Measurements from ENCODE around the gene MX2.

Gene MX2

GRCh38 chr21:41442481-41443186 lies 80.8 kb downstream of the MX2 start:
- DNase-seq: no peak

GRCh38 chr21:41443562-41443961 lies 81.7 kb downstream of the MX2 start:
- no peak for DNase-seq

GRCh38 chr21:41444703-41445464 lies 83.1 kb downstream of the MX2 start:
- DNase-seq: no peak

GRCh38 chr21:41445465-41445862 lies 83.6 kb downstream of the MX2 start:
- no peak for DNase-seq

- no peak for DNase-seq
Measured at GRCh38 chr21:41446586-41446985, 84.8 kb downstream of the MX2 start.

GRCh38 chr21:41447356-41447755 lies 85.5 kb downstream of the MX2 start:
- no peak for DNase-seq

- DNase-seq: no peak
Measured at GRCh38 chr21:41449613-41450012, 87.8 kb downstream of the MX2 start.

GRCh38 chr21:41451753-41452676 lies 90.2 kb downstream of the MX2 start:
- DNase-seq: no peak

- DNase-seq: no peak
Measured at GRCh38 chr21:41453198-41453597, 91.4 kb downstream of the MX2 start.

GRCh38 chr21:41453761-41454160 lies 91.9 kb downstream of the MX2 start:
- no peak for DNase-seq

GRCh38 chr21:41458121-41458520 lies 96.3 kb downstream of the MX2 start:
- DNase-seq: no peak

- no peak for DNase-seq
Measured at GRCh38 chr21:41458559-41458958, 96.7 kb downstream of the MX2 start.

Data from hematopoietic multipotent progenitor cell treated with erythropoietin and hydrocortisone succinate and interleukin-3 and kit ligand, for 4 days (in vitro differentiated cells).